Measurements from ENCODE around the gene PALM3.
"Not testable (repeated sequence)": the region's sequence is repeated elsewhere in the genome, so short reads cannot be mapped to it uniquely, and the experiment has no call there.

DNA sequence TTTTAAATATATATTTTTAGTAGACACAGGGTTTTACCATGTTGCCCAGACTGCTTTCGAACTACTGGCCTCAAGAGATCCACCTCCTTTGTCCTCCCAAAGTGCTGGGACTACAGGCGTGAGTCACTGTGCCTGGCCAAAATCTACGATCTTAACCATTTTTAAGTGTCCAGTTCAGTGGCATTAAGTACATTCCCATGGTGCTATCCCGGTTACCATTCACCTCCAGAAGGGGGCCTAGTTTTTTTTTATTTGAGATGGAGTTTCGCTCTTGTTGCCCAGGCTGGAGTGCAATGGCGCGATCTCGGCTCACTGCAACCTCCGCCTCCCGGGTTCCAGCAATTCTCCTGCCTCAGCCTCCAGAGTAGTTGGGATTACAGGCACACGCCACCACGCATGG is 26.7 kb downstream of the PALM3 start:
- TF ChIP-seq CTCF, POLR2A (IDR thresholded peaks at IDR 0.05): not testable (repeated sequence)

Data from tibial nerve (tissue), 3 donors.